Keratinocyte (primary cell): ENCODE data around the gene DRICH1. TPM values are rescaled to one million over a fixed set of nuclear protein-coding genes. Genes with fewer than 3 reads are reported as not detected.

Experiments
- DNase-seq: peaks from one replicate; pipeline ENCODE4 v3.0.0-alpha.2; 2011; ENCODE audit warnings: low read depth, missing footprints, low spot score
- FAIRE-seq: peaks from 2 replicates; lab custom pipeline; 2011; peaks lifted over from hg19 to GRCh38; lab: Jason Lieb, UNC
- H2AFZ ChIP-seq: 2 replicates; pipeline ENCODE4 v1.6.0; 2012; ENCODE audit warnings: low read length, control low read depth, inconsistent platforms; ENCODE audit not compliant: control insufficient read depth
- H3K27ac ChIP-seq: 2 replicates; pipeline ENCODE4 v1.5.1; 2011; ENCODE audit warnings: low read length; ENCODE audit not compliant: control insufficient read depth, insufficient read depth
- H3K27me3 ChIP-seq: 3 replicates; pipeline ENCODE4 v1.6.0; 2011; ENCODE audit warnings: low read length; ENCODE audit not compliant: control insufficient read depth, insufficient read depth; ENCODE audit errors: extremely low read depth
- H3K36me3 ChIP-seq, 2 experiments: 2 replicates in 1 of 2; 3 replicates in 1 of 2; pipeline ENCODE4 v1.5.1; 2011; ENCODE audit warnings: low read length in 2 of 2, mild to moderate bottlenecking in 1 of 2; ENCODE audit not compliant: control insufficient read depth in 2 of 2, insufficient read depth in 2 of 2; ENCODE audit errors: extremely low read depth in 1 of 2
- H3K4me1 ChIP-seq: 3 replicates; pipeline ENCODE4 v1.5.1; 2011; ENCODE audit warnings: low read length; ENCODE audit not compliant: control insufficient read depth, insufficient read depth; ENCODE audit errors: extremely low read depth
- H3K4me2 ChIP-seq: 3 replicates; pipeline ENCODE4 v1.6.0; 2011; ENCODE audit warnings: low read depth, low read length; ENCODE audit not compliant: control insufficient read depth, insufficient read depth; ENCODE audit errors: extremely low read depth
- H3K4me3 ChIP-seq, 3 experiments: fragments of 200-600 bp in 1 of 3; sonication (generic) in 1 of 3; 2 replicates in 2 of 3; 3 replicates in 1 of 3; pipeline ENCODE4 v1.5.1; 2011 to 2016; ENCODE audit warnings: low read length in 3 of 3, mild to moderate bottlenecking in 3 of 3, control low read depth in 2 of 3, inconsistent platforms in 1 of 3, low read depth in 1 of 3, mixed read lengths in 1 of 3, mixed run types in 1 of 3, moderate library complexity in 1 of 3; ENCODE audit not compliant: control insufficient read depth in 2 of 3, insufficient read depth in 2 of 3; ENCODE audit errors: extremely low read depth in 1 of 3
- H3K79me2 ChIP-seq: 2 replicates; pipeline ENCODE4 v1.6.0; 2012; ENCODE audit warnings: low read length; ENCODE audit not compliant: control insufficient read depth, insufficient read depth
- H3K9ac ChIP-seq: 3 replicates; pipeline ENCODE4 v1.6.0; 2011; ENCODE audit warnings: low read length; ENCODE audit not compliant: control insufficient read depth, insufficient read depth; ENCODE audit errors: extremely low read depth
- H3K9me1 ChIP-seq: 3 replicates; pipeline ENCODE4 v1.6.0; 2011; ENCODE audit warnings: low read length; ENCODE audit not compliant: control insufficient read depth, insufficient read depth; ENCODE audit errors: extremely low read depth
- H3K9me3 ChIP-seq: 2 replicates; pipeline ENCODE4 v1.5.1; 2012; ENCODE audit warnings: low read depth, low read length; ENCODE audit not compliant: control insufficient read depth
- H4K20me1 ChIP-seq: 3 replicates; pipeline ENCODE4 v1.6.0; 2011; ENCODE audit warnings: low read length; ENCODE audit not compliant: control insufficient read depth, insufficient read depth; ENCODE audit errors: extremely low read depth
- EZH2 ChIP-seq: IDR thresholded peaks from one replicate; pipeline ENCODE4 v1.6.1; 2012; ENCODE audit warnings: inconsistent platforms, mild to moderate bottlenecking, low read length, moderate library complexity
- dilution Hi-C: fragments of 300-500 bp; cut with MboI; formaldehyde crosslinking; loops from one replicate; pipeline ENCODE4 v1.7.0; 2020; ENCODE audit warnings: low sequenced_read_pairs; ENCODE audit not compliant: extremely low pct_ligation_motif_present
- polyA plus RNA-seq, 5 experiments: library from polyadenylated mRNA; depleted of rRNA in 3 of 5; stranded (reverse) in 3 of 5; stranded (forward) in 1 of 5; unstranded in 1 of 5; fragments of >200 nt; gene quantifications; 1 replicate in 1 of 5; 2 replicates in 3 of 5; 3 replicates in 1 of 5; pipeline versions ENCODE4 v1.2.1 to v1.2.3, GENCODE V29; 2011 to 2012; ENCODE audit warnings: missing spikeins in 2 of 5, low read depth in 1 of 5, low replicate concordance in 1 of 5
- TF ChIP-seq, protein P1 (sequence below), 3 experiments: IDR thresholded peaks in 1 of 3; conservative IDR thresholded peaks in 1 of 3; optimal IDR thresholded peaks in 1 of 3; 2 replicates in 2 of 3; 3 replicates in 1 of 3; pipeline versions ENCODE3 to v1.5.1; 2011; ENCODE audit warnings: low read length in 3 of 3, mild to moderate bottlenecking in 3 of 3, moderate library complexity in 2 of 3, control low read depth in 1 of 3, inconsistent platforms in 1 of 3; ENCODE audit not compliant: insufficient read depth in 2 of 3; ENCODE audit errors: extremely low read depth in 1 of 3

The DRICH1 gene
- polyA plus RNA-seq, 1 donor (not counting 4 experiments of a cell fraction or from before 2014, with no cell fraction given), result 0.12 TPM

DNA sequence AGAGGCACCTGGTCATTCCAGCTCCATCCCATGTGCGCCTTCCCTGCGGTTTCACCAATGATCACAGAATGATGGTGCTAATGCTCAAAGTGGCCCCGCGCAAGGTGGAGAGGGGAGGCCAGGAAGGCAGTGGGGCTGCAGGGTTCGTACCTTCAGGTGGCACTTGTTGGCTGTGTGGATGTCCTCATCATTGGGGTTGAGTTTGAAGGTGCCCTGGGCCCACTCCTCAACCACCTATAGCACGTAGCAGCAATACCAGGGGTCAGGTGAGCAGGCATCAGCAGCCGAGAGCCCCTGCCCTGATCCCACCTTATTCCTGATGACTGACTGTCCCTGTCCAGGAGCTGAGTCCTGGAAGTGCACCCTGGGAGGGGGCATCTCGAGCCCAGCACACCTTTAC lies 20.6 kb upstream of the DRICH1 start:
- Histone ChIP-seq H3K4me1 (no peaks in the 10 kb centered on the region), H3K79me2 (no peaks in the 10 kb centered on the region), H3K9me3 (no peaks in the 10 kb centered on the region), H3K9ac (no peak overlapping the region), H2AFZ (no peak overlapping the region), H3K4me2 (no peak overlapping the region), H3K9me1 (no peaks in the 10 kb centered on the region), H3K27me3 (no peaks in the 10 kb centered on the region), H3K36me3 (peaks cover 0 to 3% of the 10 kb centered on the region in 2 experiments), H4K20me1 (no peaks in the 10 kb centered on the region), H3K4me3 (no peak overlapping the region), H3K27ac (no peak overlapping the region)
- FAIRE-seq (no peak), DNase-seq (no peak)
- dilution Hi-C loops, result no loop called here
- TF ChIP-seq, protein P1, sequence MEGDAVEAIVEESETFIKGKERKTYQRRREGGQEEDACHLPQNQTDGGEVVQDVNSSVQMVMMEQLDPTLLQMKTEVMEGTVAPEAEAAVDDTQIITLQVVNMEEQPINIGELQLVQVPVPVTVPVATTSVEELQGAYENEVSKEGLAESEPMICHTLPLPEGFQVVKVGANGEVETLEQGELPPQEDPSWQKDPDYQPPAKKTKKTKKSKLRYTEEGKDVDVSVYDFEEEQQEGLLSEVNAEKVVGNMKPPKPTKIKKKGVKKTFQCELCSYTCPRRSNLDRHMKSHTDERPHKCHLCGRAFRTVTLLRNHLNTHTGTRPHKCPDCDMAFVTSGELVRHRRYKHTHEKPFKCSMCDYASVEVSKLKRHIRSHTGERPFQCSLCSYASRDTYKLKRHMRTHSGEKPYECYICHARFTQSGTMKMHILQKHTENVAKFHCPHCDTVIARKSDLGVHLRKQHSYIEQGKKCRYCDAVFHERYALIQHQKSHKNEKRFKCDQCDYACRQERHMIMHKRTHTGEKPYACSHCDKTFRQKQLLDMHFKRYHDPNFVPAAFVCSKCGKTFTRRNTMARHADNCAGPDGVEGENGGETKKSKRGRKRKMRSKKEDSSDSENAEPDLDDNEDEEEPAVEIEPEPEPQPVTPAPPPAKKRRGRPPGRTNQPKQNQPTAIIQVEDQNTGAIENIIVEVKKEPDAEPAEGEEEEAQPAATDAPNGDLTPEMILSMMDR (optimal IDR thresholded peaks at IDR 0.05 in 1 of 3, IDR thresholded peaks at IDR 0.05 in 1 of 3, conservative IDR thresholded peaks at IDR 0.05 in 1 of 3; ENCODE audit: extremely low read depth in 1 of 3, insufficient read depth in 2 of 3, low read length in 3 of 3), result no peak
- TF ChIP-seq EZH2, result no peak

DNA sequence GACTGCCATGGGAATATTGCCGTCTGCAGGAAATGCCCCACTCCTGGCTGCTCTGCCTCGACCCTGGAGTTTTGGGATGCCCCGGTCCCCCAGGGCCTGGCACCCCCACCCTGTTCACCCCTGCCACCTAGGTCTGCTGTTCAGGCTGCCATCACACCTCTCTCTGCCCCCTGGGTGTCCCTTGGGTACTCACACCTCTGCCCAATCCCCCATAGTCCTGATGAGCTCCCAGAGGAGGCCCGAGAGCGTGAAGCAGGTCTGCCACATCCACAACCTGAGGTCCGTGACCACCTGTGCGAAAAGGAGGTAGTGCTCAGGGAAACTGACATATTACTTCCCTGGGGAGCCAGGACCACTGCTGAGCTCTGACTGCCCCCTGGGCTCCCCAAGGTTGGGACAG lies 20.2 kb upstream of the DRICH1 start:
- Histone ChIP-seq H3K27ac (no peak overlapping the region), H3K4me1 (no peaks in the 10 kb centered on the region), H4K20me1 (no peaks in the 10 kb centered on the region), H3K27me3 (no peaks in the 10 kb centered on the region), H3K4me3 (no peak overlapping the region), H3K9ac (no peak overlapping the region), H3K36me3 (peaks cover 0 to 3% of the 10 kb centered on the region in 2 experiments), H2AFZ (no peak overlapping the region), H3K9me3 (no peaks in the 10 kb centered on the region), H3K4me2 (no peak overlapping the region), H3K9me1 (no peaks in the 10 kb centered on the region), H3K79me2 (no peaks in the 10 kb centered on the region)
- dilution Hi-C loops, result no loop called here
- DNase-seq, result no peak
- no peak for FAIRE-seq
- TF ChIP-seq EZH2, result no peak
- TF ChIP-seq, protein P1 (optimal IDR thresholded peaks at IDR 0.05 in 1 of 3, IDR thresholded peaks at IDR 0.05 in 1 of 3, conservative IDR thresholded peaks at IDR 0.05 in 1 of 3; ENCODE audit: extremely low read depth in 1 of 3, insufficient read depth in 2 of 3, low read length in 3 of 3), result no peak
